Measurements from ENCODE around the gene GCNT3. TPM values are rescaled to one million over a fixed set of nuclear protein-coding genes. Genes with fewer than 3 reads are reported as not detected.

GCNT3 gene, protein sequence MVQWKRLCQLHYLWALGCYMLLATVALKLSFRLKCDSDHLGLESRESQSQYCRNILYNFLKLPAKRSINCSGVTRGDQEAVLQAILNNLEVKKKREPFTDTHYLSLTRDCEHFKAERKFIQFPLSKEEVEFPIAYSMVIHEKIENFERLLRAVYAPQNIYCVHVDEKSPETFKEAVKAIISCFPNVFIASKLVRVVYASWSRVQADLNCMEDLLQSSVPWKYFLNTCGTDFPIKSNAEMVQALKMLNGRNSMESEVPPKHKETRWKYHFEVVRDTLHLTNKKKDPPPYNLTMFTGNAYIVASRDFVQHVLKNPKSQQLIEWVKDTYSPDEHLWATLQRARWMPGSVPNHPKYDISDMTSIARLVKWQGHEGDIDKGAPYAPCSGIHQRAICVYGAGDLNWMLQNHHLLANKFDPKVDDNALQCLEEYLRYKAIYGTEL
- total RNA-seq = 1 to 10 TPM in 1 of 4 donors, not detected in 3; 1.5 TPM

DNA sequence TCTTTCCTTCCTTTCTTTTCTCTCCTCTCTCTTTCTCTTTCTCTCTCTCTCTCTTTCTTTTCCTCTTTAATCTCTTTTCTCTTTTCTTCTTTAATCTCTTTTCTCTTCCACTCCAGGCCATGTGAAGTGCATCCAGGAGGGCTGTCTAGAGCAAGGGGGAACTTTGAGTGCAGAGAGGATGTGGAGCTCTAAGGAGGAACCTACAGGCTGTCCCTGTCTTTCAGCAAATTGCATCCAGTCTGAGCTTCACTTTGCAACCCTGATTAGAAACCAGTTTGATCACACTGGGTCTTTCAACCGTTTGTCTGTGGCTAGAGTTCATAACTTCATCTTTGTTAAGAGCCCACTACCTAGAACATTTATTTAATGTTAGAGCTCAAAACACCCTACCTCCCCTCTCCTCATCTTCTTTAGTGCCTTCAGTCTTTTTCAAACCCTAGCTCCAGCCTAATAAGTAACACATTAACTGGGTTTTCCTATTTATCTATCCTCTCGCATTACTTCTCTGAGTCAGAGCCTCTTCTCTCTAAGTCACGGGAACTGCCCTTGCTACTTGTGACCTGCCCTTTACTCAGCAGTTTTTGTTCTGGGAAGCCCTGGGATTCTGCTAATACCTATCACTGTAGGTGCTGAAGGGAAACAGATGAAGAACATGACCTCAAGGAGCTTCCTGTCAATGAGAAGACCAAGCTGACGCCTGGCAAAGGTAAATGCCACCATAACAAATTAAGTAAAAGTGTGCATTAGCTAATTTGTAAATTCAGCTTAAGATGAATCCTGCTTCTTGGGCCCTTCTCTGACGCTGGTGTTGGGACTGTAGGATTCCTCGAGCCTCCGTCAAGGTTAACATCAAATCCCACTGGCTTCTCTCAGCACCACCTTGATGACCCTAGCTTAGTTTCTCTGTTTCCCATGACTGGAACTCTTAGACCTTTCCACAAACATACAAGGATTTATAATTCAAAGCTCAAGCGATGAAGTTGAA lies at the start of gene GCNT3:
Gene GCNT3, plus strand, starts transcription at position 508 of the 985 bp plus-strand sequence. CDS start 6,456 bp downstream, outside the sequence.
- no peak within 1 kb of the TSS for H3K4me3 ChIP-seq (ENCODE audit: low read depth, poor library complexity, severe bottlenecking)
- TF ChIP-seq POLR2A (IDR thresholded peaks at IDR 0.05) = no peak
- TF ChIP-seq, protein P1, sequence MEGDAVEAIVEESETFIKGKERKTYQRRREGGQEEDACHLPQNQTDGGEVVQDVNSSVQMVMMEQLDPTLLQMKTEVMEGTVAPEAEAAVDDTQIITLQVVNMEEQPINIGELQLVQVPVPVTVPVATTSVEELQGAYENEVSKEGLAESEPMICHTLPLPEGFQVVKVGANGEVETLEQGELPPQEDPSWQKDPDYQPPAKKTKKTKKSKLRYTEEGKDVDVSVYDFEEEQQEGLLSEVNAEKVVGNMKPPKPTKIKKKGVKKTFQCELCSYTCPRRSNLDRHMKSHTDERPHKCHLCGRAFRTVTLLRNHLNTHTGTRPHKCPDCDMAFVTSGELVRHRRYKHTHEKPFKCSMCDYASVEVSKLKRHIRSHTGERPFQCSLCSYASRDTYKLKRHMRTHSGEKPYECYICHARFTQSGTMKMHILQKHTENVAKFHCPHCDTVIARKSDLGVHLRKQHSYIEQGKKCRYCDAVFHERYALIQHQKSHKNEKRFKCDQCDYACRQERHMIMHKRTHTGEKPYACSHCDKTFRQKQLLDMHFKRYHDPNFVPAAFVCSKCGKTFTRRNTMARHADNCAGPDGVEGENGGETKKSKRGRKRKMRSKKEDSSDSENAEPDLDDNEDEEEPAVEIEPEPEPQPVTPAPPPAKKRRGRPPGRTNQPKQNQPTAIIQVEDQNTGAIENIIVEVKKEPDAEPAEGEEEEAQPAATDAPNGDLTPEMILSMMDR (IDR thresholded peaks at IDR 0.05) = no peak
- intact Hi-C loops (cut with DNase I; ENCODE audit: low total_unique reads) = no loop called here
- 74 to 77% methylated on average over 8 of the region's 8 CpGs for WGBS, 2 donors
- DNase-seq (ENCODE audit: low spot score in 2 of 2) = no peak

DNA sequence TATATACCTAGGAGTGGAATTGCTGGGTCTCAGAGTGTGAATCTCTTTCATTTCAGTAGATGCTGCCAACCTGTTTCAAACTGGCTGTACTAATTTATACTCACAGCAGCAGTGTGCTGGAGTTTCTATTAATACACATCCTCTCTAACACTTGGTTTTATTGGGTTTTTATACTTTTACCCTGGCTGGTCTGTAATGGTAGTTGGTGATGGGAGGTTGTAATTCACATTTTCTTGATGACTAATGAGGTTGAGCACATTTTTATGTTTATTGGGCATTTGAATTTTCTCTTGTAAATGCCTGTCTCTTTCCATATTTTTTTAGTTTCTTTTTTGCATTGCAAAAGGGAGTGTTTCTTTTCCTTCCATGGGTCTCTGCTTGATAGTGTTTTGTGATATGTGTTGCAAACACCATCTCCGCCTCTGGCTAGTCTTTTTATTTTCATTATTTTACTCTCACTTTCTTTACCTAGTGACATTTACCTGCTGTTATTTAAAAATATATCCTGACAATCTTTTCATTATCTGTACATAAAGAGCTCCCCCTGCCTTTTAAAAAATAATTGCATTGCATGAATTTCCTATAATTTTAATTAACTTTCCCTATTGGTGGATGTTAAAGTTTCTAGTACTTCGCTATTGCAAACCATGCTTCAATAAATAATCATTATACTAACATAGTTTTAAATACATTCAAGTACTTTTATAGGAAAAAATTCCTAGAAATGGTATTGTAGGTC lies 49.0 kb upstream of the GCNT3 start:
- 93% methylated on average over 2 of the region's 2 CpGs for WGBS, 2 donors
- no peak for DNase-seq (ENCODE audit: low spot score in 2 of 2)
- no peak overlapping the region for H3K4me3 ChIP-seq (ENCODE audit: low read depth, poor library complexity, severe bottlenecking)
- no peak for TF ChIP-seq POLR2A (IDR thresholded peaks at IDR 0.05)
- TF ChIP-seq, protein P1 (IDR thresholded peaks at IDR 0.05) = no peak
- intact Hi-C loops (cut with DNase I; ENCODE audit: low total_unique reads) = no loop called here

DNA sequence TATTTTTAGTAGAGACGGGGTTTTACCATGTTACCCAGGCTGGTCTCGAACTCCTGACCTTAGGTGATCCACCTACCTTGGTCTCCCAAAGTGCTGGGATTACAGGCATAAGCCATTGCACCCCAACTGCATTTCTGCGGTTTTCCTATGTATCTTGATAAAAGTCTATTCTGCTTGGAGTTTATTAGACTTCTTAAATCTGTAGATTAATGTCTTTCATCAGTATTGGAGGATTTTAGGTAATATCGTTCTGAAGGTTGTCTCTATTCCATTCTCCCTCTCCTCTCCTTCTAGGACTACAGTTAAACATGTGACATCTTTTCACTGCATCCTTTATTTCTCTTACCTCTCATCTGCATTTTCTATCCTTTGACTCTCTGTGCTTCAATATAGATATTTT lies 46.3 kb upstream of the GCNT3 start:
- DNase-seq (ENCODE audit: low spot score in 2 of 2) = no peak
- no peak overlapping the region for H3K4me3 ChIP-seq (ENCODE audit: low read depth, poor library complexity, severe bottlenecking)
- TF ChIP-seq, protein P1 (IDR thresholded peaks at IDR 0.05) = no peak
- TF ChIP-seq POLR2A (IDR thresholded peaks at IDR 0.05) = no peak
- WGBS, 2 donors = 93 to 96% methylated on average over 4 of the region's 4 CpGs
- intact Hi-C loops (cut with DNase I; ENCODE audit: low total_unique reads) = no loop called here

DNA sequence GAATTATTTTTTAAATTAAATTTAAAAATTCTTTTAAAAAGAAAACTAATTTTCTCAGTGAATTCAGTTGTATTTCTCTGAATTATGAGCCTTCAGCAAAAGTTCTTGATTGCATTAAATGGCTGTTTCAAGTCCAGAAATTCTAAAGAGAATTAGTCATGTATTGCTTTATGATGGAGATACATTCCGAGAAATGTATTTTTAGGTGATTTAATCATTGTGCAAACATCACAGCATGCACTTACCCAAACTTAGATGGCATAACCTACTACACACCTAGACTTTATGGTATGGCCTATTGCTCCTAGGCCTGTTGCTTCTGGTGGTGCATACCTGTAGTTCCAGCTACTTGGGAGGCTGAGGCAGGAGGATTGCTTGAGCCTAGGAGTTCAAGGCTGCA lies 44.3 kb upstream of the GCNT3 start:
- 94 to 97% methylated on average over 1 of the region's 1 CpG for WGBS, 2 donors
- TF ChIP-seq, protein P1 (IDR thresholded peaks at IDR 0.05) = no peak
- TF ChIP-seq POLR2A (IDR thresholded peaks at IDR 0.05) = no peak
- intact Hi-C loops (cut with DNase I; ENCODE audit: low total_unique reads) = no loop called here

DNA sequence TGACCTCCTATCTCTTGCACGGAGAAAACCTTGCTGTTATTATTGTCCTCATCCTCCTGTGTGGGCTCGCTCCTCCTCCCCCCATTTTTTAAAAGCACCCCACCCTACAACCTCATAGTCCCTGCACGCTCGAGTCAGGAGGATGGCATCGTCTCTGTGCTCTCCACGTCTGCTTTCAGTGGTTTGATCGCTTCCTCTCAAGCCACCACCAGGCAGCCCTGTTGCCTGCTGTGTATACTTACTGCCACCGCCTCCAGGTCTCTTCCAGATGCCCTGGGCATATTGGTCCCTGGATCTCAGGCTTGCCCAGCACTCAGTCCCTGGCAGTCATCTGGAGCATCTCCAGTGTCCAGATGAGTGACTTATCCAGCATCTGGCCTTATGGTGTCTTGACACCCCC lies 42.1 kb upstream of the GCNT3 start:
- TF ChIP-seq POLR2A (IDR thresholded peaks at IDR 0.05) = no peak
- TF ChIP-seq, protein P1 (IDR thresholded peaks at IDR 0.05) = no peak
- no peak overlapping the region for H3K4me3 ChIP-seq (ENCODE audit: low read depth, poor library complexity, severe bottlenecking)
- no peak for DNase-seq (ENCODE audit: low spot score in 2 of 2)
- WGBS, 2 donors = 84 to 87% methylated on average over 8 of the region's 8 CpGs
- intact Hi-C loops (cut with DNase I; ENCODE audit: low total_unique reads) = no loop called here

More for the DNA sequence above, 44.3 kb upstream of the GCNT3 start:
- no peak for DNase-seq (ENCODE audit: low spot score in 2 of 2)
- H3K4me3 ChIP-seq (ENCODE audit: low read depth, poor library complexity, severe bottlenecking) = no peak overlapping the region

All from lower leg skin (tissue), 4 donors.